ENCODE results near the gene TANC1.
"Not testable (repeated sequence)": the region's sequence is repeated elsewhere in the genome, so short reads cannot be mapped to it uniquely, and the experiment has no call there.

Gene TANC1

DNA sequence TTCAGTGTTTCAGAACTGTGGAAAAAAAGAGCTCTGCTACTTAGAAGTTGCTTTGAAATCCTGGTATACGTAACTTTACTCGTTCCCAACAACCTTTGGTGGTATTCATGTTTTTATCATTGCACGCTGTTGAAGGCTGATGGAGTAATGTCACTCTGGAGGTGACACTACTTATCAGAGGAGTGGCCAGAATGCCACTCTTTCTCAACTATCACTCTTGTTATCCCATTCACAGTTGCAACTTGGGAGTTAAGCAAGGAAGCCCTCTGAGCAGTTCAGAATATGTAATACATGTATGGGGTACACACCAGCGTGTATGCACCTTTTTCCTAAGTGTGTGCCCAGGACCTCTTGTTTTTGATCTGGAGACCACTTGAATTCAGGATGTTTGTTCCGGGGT is 53.6 kb downstream of the TANC1 start:
- in situ Hi-C loops (cut with MboI; ENCODE audit: low sequenced_read_pairs), result no loop called here

DNA sequence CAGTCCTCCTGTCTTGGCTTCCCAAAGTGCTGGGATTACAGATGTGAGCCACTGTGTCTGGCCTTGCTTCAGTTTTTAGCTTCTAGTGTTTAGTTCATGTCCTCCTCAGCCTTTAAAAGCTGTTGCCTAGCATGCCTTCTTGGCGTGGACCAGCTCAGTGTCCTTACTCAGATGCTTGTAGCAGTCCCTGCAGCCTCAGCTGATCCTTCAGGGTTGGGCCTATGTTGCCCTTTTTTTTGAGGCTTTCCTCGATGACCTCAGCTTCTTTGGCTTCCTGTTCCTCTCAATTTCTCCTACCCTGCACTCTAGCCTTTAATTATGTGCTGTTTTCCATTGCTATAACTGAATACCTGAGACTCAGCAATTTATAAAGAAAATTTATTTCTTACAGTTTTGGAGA is 57.7 kb downstream of the TANC1 start:
- in situ Hi-C loops (cut with MboI; ENCODE audit: low sequenced_read_pairs), result no loop called here

DNA sequence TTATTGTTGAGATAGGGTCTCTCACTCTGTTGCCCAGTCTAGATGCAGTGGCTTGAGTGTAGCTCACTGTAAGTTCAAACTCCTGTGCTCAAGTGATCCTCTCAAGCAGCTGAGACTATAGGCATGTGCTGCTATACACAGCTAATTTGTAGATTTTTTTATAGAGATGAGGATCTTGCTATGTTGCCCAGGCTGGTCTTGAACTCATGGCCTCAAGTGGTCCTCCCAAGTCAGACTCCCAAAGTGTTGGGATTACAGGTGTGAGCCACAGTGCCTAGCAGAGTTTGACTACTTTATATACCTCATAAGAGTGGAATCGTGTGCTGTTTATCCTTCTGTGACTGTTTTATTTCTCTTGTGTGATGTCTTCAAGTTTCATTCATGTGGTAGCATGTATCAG is 60.3 kb downstream of the TANC1 start:
- in situ Hi-C loops (cut with MboI; ENCODE audit: low sequenced_read_pairs), result no loop called here

DNA sequence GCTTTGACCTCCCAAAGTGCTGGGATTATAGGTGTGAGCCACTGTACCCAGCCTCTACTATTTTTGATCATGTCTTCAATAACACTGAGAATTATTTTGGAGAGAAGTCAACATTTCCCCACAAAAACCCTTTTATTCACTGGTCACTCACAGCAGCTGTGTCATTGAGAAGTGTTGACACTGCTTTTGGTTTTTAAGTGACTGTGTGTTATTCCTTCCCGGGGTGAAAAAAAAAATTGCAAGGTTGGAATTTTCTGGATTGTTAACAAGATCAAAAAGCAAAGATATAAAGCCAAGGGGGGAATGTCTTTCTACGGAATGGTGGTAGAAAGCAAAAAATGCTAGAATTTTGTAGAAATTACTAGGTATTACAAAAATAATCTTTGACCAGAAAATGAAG is 61.5 kb downstream of the TANC1 start:
- in situ Hi-C loops (cut with MboI; ENCODE audit: low sequenced_read_pairs), result no loop called here

DNA sequence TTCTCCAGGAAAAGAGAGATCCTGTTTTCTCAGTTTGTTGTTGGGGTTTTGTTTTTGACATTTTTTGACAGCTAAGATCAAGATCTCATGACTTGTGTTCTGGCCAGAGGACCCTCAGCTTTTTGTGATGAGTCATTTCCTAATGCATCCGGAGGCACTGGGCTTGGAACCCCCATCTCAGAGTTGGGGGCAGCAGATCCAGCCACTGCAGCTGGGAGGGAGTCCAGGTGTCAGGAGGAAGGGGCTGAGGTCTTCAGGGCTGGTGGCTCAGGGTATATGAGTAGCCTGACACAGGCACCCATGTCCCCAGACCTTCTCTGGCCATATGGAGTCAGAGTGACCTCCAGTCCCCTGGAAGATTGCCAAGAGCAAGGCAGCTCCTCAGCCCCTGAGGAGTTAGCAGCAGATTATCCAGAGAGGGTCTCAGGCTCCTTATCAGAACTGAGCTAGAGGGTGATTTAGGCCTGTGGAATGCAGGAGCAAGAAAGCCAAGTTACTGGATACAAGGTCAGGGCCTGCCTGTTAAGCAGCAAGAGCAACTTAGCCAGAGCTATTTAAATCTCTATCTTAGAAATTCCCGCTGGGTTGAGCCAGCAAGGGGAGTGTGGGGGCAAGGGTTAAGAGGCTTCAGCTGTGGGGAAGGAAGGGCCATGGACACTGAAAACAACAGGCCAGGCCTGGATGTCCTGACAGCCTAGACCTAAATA is 62.4 kb downstream of the TANC1 start:
- in situ Hi-C loops (cut with MboI; ENCODE audit: low sequenced_read_pairs), result no loop called here

DNA sequence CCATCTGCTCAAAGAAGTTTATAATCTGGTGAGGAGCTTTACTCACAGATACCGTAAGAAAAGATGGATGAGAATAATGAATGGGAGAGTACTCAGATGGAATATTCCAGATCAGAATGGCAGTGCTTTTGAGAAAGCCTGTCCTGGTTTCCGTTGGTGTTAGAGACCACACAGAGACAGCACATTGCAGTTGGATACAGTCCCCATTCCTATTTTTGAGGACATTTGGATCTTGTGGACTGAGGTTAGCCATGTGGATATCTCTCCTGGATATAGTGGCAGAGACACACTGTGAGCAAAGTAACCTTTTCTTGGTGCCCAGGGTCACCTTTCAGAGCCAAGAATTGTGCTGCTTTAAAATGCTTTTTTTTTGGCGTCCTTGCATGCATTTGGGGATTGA is 63.7 kb downstream of the TANC1 start:
- in situ Hi-C loops (cut with MboI; ENCODE audit: low sequenced_read_pairs), result no loop called here

DNA sequence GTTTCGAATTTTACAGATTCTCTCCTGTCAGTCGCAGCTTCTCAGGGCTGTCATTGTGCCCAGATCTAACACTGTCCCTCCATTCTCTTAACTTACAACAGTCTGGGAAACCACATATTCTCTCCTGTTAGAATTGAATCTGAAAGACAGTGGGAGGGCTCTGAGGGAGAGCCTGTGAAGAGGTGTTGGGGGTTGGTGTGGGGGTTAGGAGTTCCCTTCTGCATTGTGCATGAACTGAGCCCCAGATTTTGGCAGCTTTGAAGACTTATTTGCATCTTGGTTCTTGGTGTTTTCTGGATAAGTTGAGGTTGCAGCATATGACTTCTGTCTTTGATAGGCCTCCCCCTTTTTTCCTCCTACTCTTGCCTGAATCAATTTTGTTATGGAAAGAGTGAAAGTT is 64.1 kb downstream of the TANC1 start:
- in situ Hi-C loops (cut with MboI; ENCODE audit: low sequenced_read_pairs), result no loop called here

DNA sequence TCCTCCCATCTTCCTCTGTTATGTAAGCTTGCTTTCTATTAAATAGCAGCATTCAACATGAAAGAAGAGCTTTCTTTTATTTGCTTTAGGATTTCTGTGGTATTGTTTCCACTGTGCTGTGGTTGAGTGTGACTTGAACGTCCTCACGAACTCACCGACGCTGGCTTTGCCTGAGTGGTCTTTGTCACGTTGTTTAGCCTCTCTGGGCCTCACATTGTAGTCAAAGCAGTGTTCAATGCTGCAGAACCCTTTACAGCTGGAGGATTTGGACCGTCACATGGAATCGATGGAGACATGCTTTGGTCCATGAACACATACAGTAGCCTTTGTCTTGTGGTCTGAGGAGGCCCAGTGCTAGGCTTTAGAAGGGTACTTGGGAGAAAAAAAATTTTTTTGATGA is 66.3 kb downstream of the TANC1 start:
- in situ Hi-C loops (cut with MboI; ENCODE audit: low sequenced_read_pairs), result no loop called here

DNA sequence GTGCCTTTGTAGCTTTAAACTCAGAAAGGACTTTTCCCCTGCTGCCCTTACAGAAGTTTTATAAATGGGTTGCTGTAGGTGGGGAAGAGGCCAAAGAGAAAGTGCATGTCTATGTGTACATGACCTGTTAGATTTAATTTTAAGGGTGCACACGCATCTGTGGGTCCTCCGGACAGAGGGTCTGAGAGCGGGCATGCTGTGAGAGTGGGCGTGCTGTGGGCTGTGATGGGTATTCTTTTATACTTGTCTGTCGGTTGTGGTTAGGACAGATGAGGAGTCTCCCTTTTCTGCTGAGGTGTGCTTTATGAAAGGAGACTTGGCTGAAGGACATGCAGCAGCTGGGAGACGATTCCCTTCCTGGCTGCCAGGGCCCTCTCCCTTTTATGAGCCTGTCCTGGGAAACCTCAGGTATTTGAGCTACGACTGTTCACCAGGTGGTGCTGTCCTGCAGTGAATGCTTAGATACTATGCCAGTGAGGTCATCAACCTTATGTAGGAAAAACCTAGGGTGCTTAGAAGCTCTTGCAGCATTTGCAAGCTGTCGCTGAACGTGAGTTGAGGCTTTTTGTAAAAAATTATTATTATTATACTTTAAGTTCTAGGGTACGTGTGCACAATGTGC is 67.5 kb downstream of the TANC1 start:
- in situ Hi-C loops (cut with MboI; ENCODE audit: low sequenced_read_pairs), result no loop called here

DNA sequence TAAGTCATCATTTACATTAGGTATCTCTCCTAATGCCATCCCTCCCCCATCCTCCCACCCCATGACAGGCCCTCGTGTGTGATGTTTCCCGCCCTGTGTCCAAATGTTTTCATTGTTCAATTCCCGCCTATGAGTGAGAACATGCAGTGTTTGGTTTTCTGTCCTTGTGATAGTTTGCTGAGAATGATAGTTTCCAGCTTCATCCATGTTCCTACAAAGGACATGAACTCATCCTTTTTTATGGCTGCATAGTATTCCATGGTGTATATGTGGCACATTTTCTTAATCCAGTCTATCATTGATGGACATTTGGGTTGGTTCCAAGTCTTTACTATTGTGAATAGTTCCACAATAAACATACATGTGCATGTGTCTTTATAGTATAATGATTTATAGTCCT is 68.0 kb downstream of the TANC1 start:
- in situ Hi-C loops (cut with MboI; ENCODE audit: low sequenced_read_pairs), result not testable (repeated sequence)

DNA sequence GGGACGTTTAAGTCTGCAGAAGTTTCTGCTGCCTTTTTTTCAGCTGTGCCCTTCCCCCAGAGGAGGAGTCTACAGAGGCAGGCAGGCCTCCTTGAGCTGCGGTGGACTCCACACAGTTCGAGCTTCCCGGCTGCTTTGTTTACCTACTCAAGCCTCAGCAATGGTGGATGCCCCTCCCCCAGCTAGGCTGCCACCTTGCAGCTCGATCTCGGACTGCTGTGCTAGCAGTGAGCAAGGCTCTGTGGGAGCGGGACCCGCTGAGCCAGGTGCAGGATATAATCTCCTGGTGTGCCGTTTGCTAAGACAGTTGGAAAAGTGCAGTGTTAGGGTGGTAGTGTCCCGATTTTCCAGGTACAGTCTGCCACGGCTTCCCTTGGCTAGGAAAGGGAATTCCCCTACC is 72.9 kb downstream of the TANC1 start:
- in situ Hi-C loops (cut with MboI; ENCODE audit: low sequenced_read_pairs), result not testable (repeated sequence)

DNA sequence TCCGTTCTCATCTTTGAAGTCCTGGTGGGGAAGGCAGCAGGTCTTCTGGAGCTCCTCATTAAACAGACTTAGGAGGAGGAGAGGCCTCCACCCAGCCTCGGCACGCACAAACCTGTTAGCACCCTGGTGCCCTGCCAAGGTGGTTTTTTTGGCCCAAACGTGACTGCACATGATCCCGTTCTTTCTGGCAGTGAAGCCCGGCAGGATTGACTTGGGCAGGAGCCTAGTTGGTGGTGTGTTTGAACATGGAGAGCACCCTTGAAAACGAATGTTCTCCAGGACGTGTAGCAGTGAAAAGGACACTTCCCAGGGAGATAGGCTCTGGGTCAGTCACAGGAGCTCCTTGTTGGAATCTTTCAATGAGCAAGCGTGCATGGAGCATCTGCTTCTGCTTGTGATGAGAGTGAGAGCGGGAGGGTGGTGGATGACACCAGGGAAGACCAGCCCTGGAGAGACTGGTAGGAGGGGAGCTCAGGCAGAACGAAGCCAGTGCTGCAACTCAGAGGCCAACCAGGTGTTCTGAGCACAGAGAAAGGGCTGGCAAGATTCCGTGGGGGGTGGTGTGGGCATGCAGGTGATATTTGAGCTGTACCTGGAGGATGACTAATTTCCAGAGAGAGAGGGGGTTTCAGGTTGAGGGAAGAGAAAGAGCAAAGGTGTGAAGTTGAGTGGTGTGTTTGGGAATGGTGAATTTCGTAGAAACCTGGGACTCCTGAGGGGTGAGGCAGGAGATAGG is 73.8 kb downstream of the TANC1 start:
- in situ Hi-C loops (cut with MboI; ENCODE audit: low sequenced_read_pairs), result no loop called here

DNA sequence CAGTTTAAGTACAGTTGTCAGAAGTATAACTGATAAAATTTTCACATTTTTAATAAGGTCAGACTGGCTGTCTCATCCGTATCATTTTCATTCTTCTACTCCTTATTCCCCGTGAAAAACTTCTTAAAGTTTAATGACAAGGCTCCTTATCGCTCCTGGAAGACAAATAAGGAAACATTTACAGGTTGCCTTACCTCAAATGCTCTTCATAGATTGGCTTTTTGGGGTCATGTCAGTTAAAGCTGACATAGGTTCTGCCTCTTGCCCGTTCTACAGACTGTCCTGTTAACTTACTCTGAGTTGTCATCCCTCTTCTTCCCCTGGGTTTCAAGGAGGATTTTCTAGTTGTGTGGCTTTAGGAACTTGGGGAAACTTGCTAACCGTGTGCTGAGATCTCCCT is 75.3 kb downstream of the TANC1 start:
- in situ Hi-C loops (cut with MboI; ENCODE audit: low sequenced_read_pairs), result no loop called here

DNA sequence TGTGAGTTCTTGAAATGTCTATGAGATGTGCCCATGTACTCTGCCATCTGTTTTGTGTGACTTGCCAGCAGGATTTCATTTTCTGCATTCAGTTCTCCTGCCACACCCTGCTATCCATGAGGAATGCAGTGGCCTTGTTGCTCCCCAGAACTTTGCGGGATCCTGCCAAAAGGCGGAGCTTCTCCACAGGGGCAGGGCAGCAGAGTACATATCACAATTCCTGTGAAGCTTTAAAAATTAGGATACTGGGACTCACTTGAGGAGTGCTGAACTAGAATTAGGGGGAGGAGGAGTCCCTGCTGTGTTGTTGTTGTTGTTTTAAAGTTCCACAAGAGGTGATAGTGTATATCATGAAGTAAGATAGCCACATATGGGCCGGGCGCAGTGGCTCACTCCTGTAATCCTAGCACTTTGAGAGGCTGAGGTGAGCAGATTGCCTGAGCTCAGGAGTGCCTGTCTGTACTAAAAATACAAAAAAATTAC is 76.4 kb downstream of the TANC1 start:
- in situ Hi-C loops (cut with MboI; ENCODE audit: low sequenced_read_pairs), result no loop called here

DNA sequence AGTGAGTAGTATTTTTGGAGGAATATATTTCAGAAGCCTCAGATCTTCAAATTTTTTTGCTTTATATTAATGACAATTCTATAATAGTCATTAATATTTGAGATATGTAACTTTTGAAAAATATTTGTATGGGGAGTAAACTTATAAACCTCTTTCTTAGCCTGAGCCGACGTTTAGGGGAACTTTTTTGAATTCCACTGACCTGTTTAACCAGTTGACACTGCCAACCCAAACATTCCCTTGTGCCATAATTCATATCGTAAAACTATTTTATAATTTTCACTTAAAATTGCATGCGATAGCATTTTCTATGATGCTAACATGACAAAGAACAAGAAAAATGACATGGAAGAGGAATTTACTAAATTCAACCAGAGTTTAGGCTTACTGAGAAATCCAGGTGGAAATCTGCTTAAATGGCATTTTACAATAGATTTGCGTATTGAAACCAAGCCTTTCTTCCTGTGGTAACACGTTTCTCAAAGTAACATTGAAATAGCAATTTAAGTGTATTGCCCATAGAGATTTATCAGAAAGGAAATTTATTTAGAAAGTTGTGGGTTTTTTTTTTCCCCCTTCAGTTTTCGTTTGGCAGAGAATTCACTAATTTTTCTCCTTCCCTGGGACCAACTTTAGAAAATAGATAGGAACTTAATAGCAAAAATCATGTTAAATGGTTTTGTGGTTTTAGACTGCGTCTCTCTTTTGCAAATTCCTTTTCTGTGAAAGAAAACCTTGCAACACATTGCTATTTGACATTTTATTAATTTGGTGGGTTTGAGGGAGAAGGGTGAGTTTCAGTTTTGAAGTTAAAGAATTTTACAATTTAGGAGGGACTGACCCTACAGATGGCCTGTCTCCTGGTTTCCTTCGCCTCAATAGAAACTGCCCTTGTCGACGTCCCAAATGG is 77.4 kb downstream of the TANC1 start:
- in situ Hi-C loops (cut with MboI; ENCODE audit: low sequenced_read_pairs), result no loop called here

DNA sequence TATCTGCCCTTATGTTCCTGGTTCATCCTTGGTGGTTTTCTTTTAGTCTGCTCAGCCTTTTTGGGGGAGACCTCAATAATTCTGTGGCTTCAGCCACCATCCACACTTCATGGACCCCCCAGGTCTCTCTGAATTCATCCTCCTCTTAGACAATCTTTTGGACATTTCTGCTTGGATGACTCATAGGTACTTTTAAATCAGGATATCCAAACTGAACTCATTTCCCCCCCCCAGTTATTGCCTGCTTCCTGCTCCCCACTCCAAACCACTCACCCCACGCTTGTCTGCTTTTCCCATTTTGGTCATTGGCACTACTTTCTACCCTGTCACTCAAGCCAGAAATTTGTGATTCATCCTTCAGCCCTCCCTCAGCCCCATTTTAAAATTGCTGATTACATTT is 78.5 kb downstream of the TANC1 start:
- in situ Hi-C loops (cut with MboI; ENCODE audit: low sequenced_read_pairs), result no loop called here

DNA sequence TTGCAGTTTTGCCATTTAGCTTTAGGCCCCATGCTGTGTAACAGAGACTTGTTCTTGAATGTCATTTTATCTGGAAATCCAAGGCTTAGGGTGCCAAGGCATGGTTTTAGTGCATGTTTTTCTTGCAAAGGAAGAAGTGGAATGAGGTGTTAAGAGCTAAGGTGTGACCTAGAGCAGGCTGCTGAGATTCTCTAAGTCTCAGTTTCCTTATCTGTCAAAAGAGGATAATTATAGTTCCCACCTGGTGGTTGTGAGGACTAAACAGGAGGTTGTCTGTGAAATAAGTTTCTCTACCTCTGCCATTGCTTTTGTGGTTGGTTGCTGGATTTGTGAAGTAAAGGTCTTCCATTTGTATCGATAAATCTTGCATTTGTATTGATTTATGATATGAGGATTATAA is 82.0 kb downstream of the TANC1 start:
- in situ Hi-C loops (cut with MboI; ENCODE audit: low sequenced_read_pairs), result no loop called here

DNA sequence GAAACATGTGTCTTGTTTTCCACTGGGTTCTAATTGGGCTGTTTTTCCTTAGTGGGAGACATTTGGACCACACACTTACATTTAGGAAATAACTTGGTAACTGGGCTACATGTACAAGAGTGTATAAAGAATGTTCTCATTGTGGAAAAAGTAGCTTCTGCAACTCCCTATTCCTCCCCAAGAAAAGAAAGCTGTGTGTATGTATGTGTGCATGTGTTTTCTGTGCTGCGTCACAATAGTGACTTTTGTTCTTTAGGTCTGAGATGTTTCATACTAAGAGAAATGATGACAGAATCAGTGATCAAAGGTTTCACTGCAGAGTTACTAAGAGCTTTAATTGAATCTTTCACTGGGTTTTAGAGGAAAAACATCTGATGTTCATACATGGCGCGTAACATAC is 82.7 kb downstream of the TANC1 start:
- in situ Hi-C loops (cut with MboI; ENCODE audit: low sequenced_read_pairs), result no loop called here

DNA sequence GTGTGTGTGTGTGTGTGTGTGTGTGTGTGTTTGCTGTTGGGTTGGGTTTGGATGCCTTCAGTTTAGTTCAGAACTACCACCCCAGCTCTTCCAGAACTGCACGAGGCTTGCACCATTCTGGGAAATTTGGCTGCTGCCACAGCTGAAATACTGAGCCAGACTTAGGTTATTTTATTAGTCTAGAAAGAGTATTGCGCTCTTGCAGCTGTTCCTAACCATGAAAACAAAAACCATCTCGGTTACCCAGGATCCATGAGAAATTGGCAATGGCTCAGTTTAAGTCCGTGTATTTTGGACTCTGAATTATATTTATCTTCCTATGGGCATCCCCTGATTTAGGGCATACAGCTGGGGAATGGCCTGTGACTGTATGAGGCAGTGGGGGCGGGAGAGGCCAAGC is 83.2 kb downstream of the TANC1 start:
- in situ Hi-C loops (cut with MboI; ENCODE audit: low sequenced_read_pairs), result no loop called here

DNA sequence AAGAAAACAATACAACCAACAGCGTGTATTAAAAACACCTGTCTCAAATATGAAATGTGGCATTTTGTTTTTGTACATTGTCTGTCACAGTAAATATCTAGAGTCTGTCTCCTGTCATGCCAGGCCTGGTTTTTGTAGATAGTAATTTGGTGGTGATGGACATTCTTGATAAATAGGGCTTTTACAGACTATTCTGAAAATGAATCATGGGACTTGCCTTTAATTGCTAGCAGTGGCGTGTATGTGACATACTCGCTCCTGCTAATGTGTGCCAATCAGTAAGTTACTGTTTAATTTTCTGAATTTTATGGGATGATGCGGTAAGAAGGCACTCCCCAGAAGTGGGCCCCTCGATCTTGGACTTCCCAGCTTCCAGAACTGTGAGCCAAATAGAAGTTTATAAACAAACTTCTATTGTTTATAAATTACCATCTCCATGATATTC is 83.7 kb downstream of the TANC1 start:
- in situ Hi-C loops (cut with MboI; ENCODE audit: low sequenced_read_pairs), result no loop called here
